GM18907 (cell line): ENCODE measurements around the gene EIPR1.
"Not testable (repeated sequence)": the region's sequence is repeated elsewhere in the genome, so short reads cannot be mapped to it uniquely, and the experiment has no call there.

Source experiments
- ATAC-seq: cut with Tn5 transposase; IDR thresholded peaks from one replicate; pipeline ENCODE4 v1.9.1; 2021; ENCODE audit warnings: mild to moderate bottlenecking, moderate library complexity; ENCODE audit not compliant: unreplicated experiment

The EIPR1 gene

DNA sequence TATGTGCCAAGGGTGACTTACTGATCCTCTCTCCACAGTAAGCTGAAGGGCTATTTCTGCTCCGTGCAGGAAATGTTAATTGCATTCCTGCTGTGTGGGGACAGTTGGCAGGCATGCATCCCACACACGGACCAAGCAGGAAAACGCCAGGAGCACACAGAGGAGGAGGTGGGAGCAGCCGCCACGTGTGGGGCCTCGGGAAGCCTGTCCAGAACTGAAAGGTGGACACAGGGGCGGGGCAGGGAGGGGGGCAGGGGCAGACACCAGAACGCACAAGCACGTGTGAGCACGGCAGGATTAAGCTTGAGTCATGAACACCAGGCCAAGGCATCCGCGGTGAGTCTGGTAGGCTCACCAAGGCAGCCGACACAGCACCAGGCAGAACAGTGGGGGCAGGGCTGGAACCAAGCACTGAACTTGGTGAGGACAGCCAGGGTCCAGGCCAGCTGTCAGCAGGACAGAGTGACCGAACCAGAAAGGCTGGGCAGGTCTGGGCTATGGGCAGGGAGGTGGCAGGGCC is 177.1 kb downstream of the EIPR1 start:
- ATAC-seq = no peak

- no peak for ATAC-seq
These were observed 177.8 kb downstream of the EIPR1 start for GRCh38 chr2:3199627-3200345.

- not testable (repeated sequence) for ATAC-seq
These were observed 178.9 kb downstream of the EIPR1 start for GRCh38 chr2:3198671-3199192.

DNA sequence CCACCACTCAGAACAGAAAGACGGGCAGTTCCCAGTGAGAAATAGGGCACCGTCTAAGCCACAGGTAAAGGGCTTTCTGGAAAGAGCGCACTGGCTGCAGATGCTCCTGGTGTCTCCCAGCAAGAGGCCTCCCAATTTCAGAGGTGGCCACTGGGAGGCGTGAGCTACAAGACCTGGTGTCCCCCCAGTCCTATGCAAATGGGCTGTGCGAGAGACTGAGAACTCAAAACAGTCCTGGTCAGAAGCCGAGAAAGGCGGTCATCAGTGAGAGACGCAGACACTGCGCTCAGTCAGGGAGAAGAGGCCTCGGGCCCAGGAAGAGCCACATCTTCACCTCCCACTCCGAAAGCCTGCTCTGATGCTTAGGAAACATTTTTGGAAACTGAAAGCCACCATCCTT is 179.5 kb downstream of the EIPR1 start:
- ATAC-seq = no peak

GRCh38 chr2:3197308-3197707 is 180.3 kb downstream of the EIPR1 start:
- ATAC-seq = no peak

DNA sequence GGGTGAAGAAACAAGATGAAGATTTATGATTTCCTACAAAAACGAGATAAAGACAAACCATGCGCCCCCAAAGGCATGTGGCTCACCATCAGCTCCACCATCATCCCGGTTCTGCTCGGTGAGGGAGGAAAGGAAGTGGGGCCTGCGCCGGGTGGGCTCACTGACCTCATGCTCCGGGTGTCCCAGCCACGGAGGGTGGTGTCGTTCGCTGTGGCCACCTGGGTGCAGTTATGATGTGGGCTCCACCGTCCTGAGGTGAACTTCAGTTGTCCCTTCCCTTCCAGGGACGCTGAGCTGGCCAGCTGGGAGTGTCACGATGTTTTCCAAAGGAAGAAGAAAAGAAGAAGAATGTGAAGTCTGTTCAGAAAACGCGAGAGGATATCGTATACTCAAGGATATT is 180.9 kb downstream of the EIPR1 start:
- ATAC-seq = no peak

DNA sequence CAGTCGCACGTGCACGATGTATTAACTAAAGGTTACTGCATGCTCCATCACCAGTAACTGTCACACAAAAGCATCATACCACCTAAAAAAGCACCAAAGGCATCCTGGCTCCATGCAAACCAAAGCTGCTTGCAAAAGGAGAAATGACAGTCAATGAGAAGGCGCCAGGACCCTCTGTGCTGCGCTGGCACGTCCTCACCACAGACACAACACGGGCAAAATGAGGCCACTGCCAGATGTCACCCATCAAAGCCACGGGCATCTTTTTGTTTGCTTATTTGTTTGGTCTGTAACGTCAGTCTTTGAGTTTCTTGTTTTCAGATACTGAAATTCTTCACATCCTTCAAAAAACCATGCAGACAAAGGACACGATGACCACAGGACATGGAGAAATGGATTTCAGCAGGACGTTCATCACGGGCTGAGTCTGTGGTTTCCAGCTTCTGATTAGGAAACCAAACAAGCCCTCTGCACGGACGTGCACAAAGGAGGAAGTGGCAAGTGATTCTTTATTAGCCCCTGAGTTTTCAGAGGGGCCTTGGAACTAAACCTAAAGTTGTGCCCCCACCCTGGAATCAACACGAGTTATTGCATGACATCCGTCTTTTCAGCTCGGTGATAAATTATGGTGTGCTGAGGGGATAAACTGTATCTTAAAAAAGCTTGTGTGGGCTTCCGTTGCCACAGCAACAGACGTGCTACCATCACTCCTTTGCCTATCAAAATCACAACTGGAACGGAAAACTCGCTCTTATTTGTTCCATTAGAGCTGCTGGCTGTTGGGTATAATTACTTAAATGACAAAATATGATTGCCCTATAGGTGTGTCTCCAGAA is 181.8 kb downstream of the EIPR1 start:
- no peak for ATAC-seq

GRCh38 chr2:3194828-3195227 is 182.8 kb downstream of the EIPR1 start:
- no peak for ATAC-seq

GRCh38 chr2:3193443-3194330 is 183.9 kb downstream of the EIPR1 start:
- no peak for ATAC-seq

DNA sequence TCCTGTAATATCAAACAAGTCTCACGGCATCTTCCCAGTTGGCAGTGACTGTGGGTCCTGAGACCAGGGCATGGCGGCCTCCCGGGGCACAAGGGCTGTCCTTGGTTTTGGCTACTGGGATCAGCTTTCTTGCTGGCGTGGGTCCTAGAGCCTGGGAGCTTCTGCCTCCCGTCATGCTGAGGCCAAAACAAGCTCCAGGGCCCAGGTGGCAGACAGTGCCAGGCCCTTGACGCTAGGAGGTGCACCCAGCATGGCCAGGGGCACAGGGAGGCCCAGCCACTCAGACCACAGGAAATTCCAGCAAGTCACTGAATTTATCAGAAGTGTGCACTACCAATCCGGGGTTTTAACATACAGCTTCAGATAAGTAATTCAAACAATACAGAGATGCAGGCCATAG is 184.7 kb downstream of the EIPR1 start:
- no peak for ATAC-seq

GRCh38 chr2:3192281-3192818 is 185.3 kb downstream of the EIPR1 start:
- ATAC-seq = no peak

DNA sequence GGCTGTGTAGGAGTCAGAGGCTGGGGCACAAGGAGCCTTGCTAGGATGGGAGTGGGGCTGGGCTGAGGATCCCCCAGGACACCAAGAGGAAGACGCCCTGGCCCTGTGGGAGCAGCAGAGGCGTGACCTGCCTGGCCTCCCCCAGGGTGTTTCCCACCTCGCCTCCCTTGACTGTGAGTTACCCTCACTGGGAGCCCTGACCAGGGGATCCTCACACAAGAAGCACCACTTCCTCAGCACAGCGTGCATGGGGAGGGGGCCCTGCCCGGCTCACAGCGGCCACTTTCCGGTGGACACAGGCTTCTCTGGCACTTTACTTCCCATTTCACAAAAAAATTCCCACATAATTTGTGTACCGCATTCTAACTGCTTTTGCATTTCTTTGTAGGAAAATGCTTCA is 187.7 kb downstream of the EIPR1 start:
- no peak for ATAC-seq

- ATAC-seq = no peak
These were observed 188.5 kb downstream of the EIPR1 start for GRCh38 chr2:3189076-3189591.

- ATAC-seq = no peak
These were observed 189.1 kb downstream of the EIPR1 start for GRCh38 chr2:3188405-3188946.

DNA sequence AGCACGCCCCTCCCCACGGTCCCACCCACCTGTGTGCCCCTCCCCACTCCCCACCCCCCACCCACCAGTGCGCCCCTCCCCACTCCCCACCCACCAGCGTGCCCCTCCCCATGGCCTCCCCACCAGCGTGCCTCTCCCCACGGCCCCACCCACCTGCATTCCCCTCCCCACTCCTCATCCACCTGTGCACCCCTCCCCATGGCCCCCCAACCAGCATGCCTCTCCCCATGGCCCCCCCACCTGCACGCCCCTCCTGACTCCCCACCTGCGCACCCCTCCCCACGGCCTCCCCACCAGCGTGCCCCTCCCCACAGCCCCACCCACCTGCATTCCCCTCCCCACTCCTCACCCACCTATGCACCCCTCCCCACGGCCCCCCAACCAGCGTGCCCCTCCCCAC is 190.2 kb downstream of the EIPR1 start:
- ATAC-seq = no peak

DNA sequence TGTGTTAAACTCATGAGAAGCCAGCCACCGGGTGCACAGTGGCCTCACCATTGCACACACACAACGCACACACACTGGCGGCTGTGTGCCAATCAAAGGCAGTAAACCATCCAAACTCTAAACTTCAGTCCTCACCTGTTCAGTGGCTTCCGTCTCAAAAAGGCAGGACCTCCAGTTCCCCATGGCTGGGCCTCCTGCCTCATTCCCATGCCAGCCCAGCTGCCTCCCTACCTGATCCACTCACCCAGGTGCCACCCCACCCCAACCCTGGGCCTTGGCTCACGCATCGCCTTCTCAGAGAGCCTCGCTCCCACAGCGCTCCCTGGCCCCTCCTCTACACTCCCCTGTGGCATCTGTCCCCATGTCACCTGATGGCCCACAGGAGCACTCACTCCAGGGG is 190.9 kb downstream of the EIPR1 start:
- no peak for ATAC-seq

- ATAC-seq = no peak
These were observed 191.7 kb downstream of the EIPR1 start for GRCh38 chr2:3185910-3186309.

DNA sequence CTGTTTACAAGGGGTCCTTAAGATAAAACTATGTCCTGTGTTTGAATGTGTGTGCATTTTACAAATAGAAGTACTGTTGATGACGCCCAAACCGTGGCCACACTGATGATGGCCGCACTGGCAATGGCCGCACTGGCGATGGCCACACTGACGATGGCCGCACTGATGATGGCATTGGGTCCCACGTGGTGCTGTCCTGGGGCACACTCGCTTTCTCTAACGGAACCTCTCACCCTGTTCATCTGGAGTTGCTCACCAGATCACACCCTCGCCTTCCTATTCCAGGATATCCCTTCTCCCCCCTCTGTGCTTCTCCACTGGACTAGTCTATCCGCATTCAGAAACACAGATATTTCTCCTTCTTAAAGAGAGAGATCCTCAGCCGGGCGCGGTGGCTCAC is 192.4 kb downstream of the EIPR1 start:
- no peak for ATAC-seq

DNA sequence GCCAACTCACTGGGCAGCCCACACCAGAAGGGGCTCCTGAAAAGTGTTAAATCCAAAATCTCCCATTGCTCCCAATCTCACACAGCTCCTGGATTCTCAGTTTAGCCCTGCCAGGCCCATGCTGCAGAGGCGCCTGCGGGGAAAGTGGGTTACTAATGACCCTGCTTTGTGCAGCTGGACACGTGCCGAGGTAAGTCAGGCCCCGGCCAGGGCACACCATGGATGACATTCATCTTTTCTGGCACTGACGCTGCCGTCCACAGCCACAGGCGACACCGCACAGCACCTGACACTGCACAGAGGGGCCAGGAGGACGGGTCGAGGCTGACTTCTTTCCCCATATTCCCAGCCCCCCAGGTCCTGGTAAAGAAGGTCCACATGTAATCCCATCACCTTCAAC is 193.5 kb downstream of the EIPR1 start:
- ATAC-seq = no peak

- ATAC-seq = no peak
These were observed 193.9 kb downstream of the EIPR1 start for GRCh38 chr2:3183766-3184165.
